B cell (primary cell): ENCODE results near the gene IL18R1. TPM values are rescaled to one million over a fixed set of nuclear protein-coding genes. Genes with fewer than 3 reads are reported as not detected.
A peak's percentile ranks its signal among the peaks of the same experiment; 100 is the strongest.

ENCODE experiments used
- ATAC-seq: fragments of 200-7000 bp; cut with Tn5 transposase; one replicate; pipeline ENCODE4 v1.10.0; 2021; ENCODE audit warnings: low read depth, mild to moderate bottlenecking, moderate number of reproducible peaks, moderate library complexity
- CTCF ChIA-PET: fragments of 350-600 bp; sonication (Branson Sonifier 250); formaldehyde crosslinking; loops from one replicate; lab custom pipeline; 2021; ENCODE audit warnings: antibody characterized with exemption, inconsistent platforms; lab: Charles Lee
- POLR2A ChIA-PET: fragments of 350-600 bp; sonication (Branson Sonifier 250); formaldehyde crosslinking; loops from one replicate; lab custom pipeline; 2021; ENCODE audit warnings: antibody characterized with exemption; lab: Charles Lee
- DNase-seq: peaks from one replicate; pipeline ENCODE4 v3.0.0; 2013
- H2AFZ ChIP-seq: 2 replicates; pipeline ENCODE4 v1.6.1; 2012; ENCODE audit warnings: mild to moderate bottlenecking, low read depth, low read length; ENCODE audit not compliant: insufficient read depth, poor library complexity, severe bottlenecking
- H3K27ac ChIP-seq, 2 donors: 1 replicate in 1 of 2; 2 replicates in 1 of 2; pipeline ENCODE4 v1.5.1; 2012 to 2013; ENCODE audit warnings: low read length in 2 of 2, mild to moderate bottlenecking in 2 of 2, moderate library complexity in 1 of 2
- H3K27me3 ChIP-seq, 4 experiments: fragments of 200-600 bp in 1 of 4; sonication (generic) in 1 of 4; replicated peaks in 1 of 4; 1 replicate in 2 of 4; 2 replicates in 2 of 4; pipeline versions ENCODE4 v1.6.1 to v1.7.0; 2013 to 2016; ENCODE audit warnings: low read length in 3 of 4, mild to moderate bottlenecking in 2 of 4, mixed read lengths in 1 of 4, moderate library complexity in 1 of 4; ENCODE audit not compliant: insufficient read depth in 4 of 4, control insufficient read depth in 3 of 4; ENCODE audit errors: control extremely low read depth in 1 of 4
- H3K36me3 ChIP-seq, 2 experiments: replicated peaks in 1 of 2; 1 replicate in 1 of 2; 2 replicates in 1 of 2; pipeline versions ENCODE4 v1.6.1 to v1.7.1; 2013; ENCODE audit warnings: low read length in 1 of 2; ENCODE audit not compliant: insufficient read depth in 2 of 2, control insufficient read depth in 1 of 2; ENCODE audit errors: control extremely low read depth in 1 of 2, extremely low read depth in 1 of 2
- H3K4me1 ChIP-seq, 2 donors: fragments of 200-600 bp in 1 of 2; sonication (generic) in 1 of 2; 1 replicate in 1 of 2; 2 replicates in 1 of 2; pipeline versions ENCODE4 v1.5.1 to v1.6.1; 2013 to 2017; ENCODE audit warnings: low read length in 2 of 2; ENCODE audit not compliant: control insufficient read depth in 2 of 2, insufficient read depth in 2 of 2
- H3K4me2 ChIP-seq: replicated peaks from 2 replicates; pipeline ENCODE3; 2012; ENCODE audit warnings: mild to moderate bottlenecking, low read depth, low read length; ENCODE audit not compliant: poor library complexity, severe bottlenecking
- H3K4me3 ChIP-seq, 5 experiments: fragments of 200-600 bp in 1 of 5; sonication (generic) in 1 of 5; 1 replicate in 3 of 5; 2 replicates in 2 of 5; pipeline versions ENCODE4 v1.5.1 to v1.7.0; 2011 to 2016; ENCODE audit warnings: low read length in 4 of 5, mild to moderate bottlenecking in 4 of 5, low read depth in 2 of 5, control low read depth in 1 of 5, moderate library complexity in 1 of 5; ENCODE audit not compliant: insufficient read depth in 1 of 5; ENCODE audit errors: control extremely low read depth in 1 of 5, extremely low read depth in 1 of 5
- H3K79me2 ChIP-seq: fragments of 200-600 bp; sonication (generic); one replicate; pipeline ENCODE4 v1.6.0; 2016; ENCODE audit warnings: low read length; ENCODE audit not compliant: control insufficient read depth, insufficient read depth
- H3K9ac ChIP-seq: fragments of 200-600 bp; sonication (generic); 2 replicates; pipeline ENCODE4 v1.6.1; 2017; ENCODE audit warnings: mild to moderate bottlenecking, low read length, moderate library complexity
- H3K9me3 ChIP-seq, 3 donors: one replicate each; pipeline versions ENCODE4 v1.6.1 to v1.7.1; 2013; ENCODE audit warnings: low read length in 2 of 3; ENCODE audit not compliant: control insufficient read depth in 2 of 3, insufficient read depth in 1 of 3; ENCODE audit errors: control extremely low read depth in 1 of 3
- H4K20me1 ChIP-seq: 2 replicates; pipeline ENCODE4 v1.6.0; 2012; ENCODE audit warnings: mild to moderate bottlenecking, low read length; ENCODE audit not compliant: insufficient read depth, control insufficient read depth, poor library complexity, severe bottlenecking
- H3K27ac Mint-ChIP-seq: one replicate; pipeline ENCODE4 v1.8.0; 2021; ENCODE audit warnings: mixed read lengths
- H3K27me3 Mint-ChIP-seq: one replicate; pipeline ENCODE4 v1.8.0; 2021; ENCODE audit warnings: mixed read lengths
- H3K4me1 Mint-ChIP-seq: one replicate; pipeline ENCODE4 v1.8.0; 2021; ENCODE audit warnings: mixed read lengths
- H3K4me3 Mint-ChIP-seq: one replicate; pipeline ENCODE4 v1.8.0; 2021; ENCODE audit warnings: mixed read lengths
- H3K9me3 Mint-ChIP-seq: one replicate; pipeline ENCODE4 v1.8.0; 2022; ENCODE audit warnings: mixed read lengths; ENCODE audit not compliant: insufficient read depth
- EZH2 ChIP-seq: IDR thresholded peaks from 2 replicates; pipeline ENCODE4 v1.6.1; 2012; ENCODE audit warnings: borderline replicate concordance, low read depth, mild to moderate bottlenecking, moderate library complexity, low read length; ENCODE audit not compliant: insufficient read depth, poor library complexity, severe bottlenecking
- WGBS: methylation state at CpG from one replicate; pipeline ENCODE4 v1.1.5; 2013; ENCODE audit warnings: missing lambda C conversion rate; ENCODE audit not compliant: insufficient coverage; 5-methylcytosine and 5-hydroxymethylcytosine counted together
- intact Hi-C: fragments of 100-400 bp; cut with micrococcal nuclease; formaldehyde crosslinking; loops from one replicate; pipeline ENCODE4 v1.10.0; 2022
- polyA plus RNA-seq: library from polyadenylated mRNA; depleted of rRNA; stranded (reverse); fragments of >200 nt; gene quantifications from 2 replicates; pipeline ENCODE4 v1.2.3, GENCODE V29; 2012
- total RNA-seq, 2 donors: library from RNA; stranded (reverse); fragments of 120-200 nt in 1 of 2; gene quantifications; 1 replicate in 1 of 2; 2 replicates in 1 of 2; pipeline versions ENCODE4 v1.2.3 to v1.2.4, GENCODE V29; 2013 to 2022
- TF ChIP-seq, protein P1 (sequence below): fragments of 200-600 bp; IDR thresholded peaks from one replicate; pipeline ENCODE4 v1.8.0; 2022; ENCODE audit warnings: antibody characterized with exemption, mild to moderate bottlenecking

The IL18R1 gene
- total and polyA plus RNA-seq, 2 donors (not counting 1 experiment from before 2014, with no cell fraction given), result 1.1 TPM

GRCh38 chr2:102421890-102422759, 66.5 kb downstream of the IL18R1 start:
- ATAC-seq (no peak), DNase-seq (no peak)
- POLR2A ChIA-PET, result no interaction called here
- Mint-ChIP-seq H3K4me1 (peaks cover 46% of the 10 kb centered on the region), H3K4me3 (no peak overlapping the region), H3K27ac (no peak overlapping the region), H3K9me3 (no peaks in the 10 kb centered on the region), H3K27me3 (no peaks in the 10 kb centered on the region)
- Histone ChIP-seq H3K9me3 (no peaks in the 10 kb centered on the region), H3K27ac (no peak overlapping the region), H2AFZ (no peak overlapping the region), H3K4me2 (no peak overlapping the region), H3K79me2 (no peaks in the 10 kb centered on the region), H3K9ac (no peak overlapping the region), H3K4me3 (no peak overlapping the region), H3K36me3 (no peaks in the 10 kb centered on the region), H3K27me3 (no peaks in the 10 kb centered on the region), H4K20me1 (no peaks in the 10 kb centered on the region), H3K4me1 (peaks cover 43 to 49% of the 10 kb centered on the region in 2 donors)
- WGBS, result 74% methylated on average over 5 of the region's 5 CpGs
- intact Hi-C loops, result loop anchor here (5.0 kb wide), 1 partner anchor 65 kb away; the partner anchor contains the start of gene IL18R1
- TF ChIP-seq, protein P1, sequence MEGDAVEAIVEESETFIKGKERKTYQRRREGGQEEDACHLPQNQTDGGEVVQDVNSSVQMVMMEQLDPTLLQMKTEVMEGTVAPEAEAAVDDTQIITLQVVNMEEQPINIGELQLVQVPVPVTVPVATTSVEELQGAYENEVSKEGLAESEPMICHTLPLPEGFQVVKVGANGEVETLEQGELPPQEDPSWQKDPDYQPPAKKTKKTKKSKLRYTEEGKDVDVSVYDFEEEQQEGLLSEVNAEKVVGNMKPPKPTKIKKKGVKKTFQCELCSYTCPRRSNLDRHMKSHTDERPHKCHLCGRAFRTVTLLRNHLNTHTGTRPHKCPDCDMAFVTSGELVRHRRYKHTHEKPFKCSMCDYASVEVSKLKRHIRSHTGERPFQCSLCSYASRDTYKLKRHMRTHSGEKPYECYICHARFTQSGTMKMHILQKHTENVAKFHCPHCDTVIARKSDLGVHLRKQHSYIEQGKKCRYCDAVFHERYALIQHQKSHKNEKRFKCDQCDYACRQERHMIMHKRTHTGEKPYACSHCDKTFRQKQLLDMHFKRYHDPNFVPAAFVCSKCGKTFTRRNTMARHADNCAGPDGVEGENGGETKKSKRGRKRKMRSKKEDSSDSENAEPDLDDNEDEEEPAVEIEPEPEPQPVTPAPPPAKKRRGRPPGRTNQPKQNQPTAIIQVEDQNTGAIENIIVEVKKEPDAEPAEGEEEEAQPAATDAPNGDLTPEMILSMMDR, result no peak
- TF ChIP-seq EZH2, result no peak
- CTCF ChIA-PET, result interaction anchor here (1.3 kb wide), 1 partner anchor 23 kb away, joined by 3 read pairs; no protein-coding TSS in a partner anchor

- H3K9me3 Mint-ChIP-seq, result no peaks in the 10 kb centered on the region
- intact Hi-C loops, result loop anchor here (5.0 kb wide), 1 partner anchor 66 kb away; the partner anchor contains the start of gene IL18R1
- H3K4me3 Mint-ChIP-seq, result peak within 1 kb of the TSS; percentile 14
- Histone ChIP-seq H3K79me2 (no peaks in the 10 kb centered on the region), H3K9me3 (no peaks in the 10 kb centered on the region), H4K20me1 (no peaks in the 10 kb centered on the region), H3K27ac (no peak within 1 kb of the TSS), H2AFZ (no peak within 1 kb of the TSS), H3K9ac (no peak within 1 kb of the TSS), H3K4me3 (peak within 1 kb of the TSS in 1 of 5 experiments; percentile 11), H3K4me1 (peaks cover 38 to 44% of the 10 kb centered on the region in 2 donors), H3K27me3 (no peaks in the 10 kb centered on the region), H3K36me3 (no peaks in the 10 kb centered on the region), H3K4me2 (no peak within 1 kb of the TSS)
- WGBS, result 70% methylated on average over 2 of the region's 3 CpGs
- no peak within 1 kb of the TSS for H3K27ac Mint-ChIP-seq
- H3K4me1 Mint-ChIP-seq, result peaks cover 40% of the 10 kb centered on the region
- ATAC-seq (no peak), DNase-seq (no peak)
- CTCF ChIA-PET, result interaction anchor here (1.3 kb wide), 1 partner anchor 22 kb away, joined by 3 read pairs; no protein-coding TSS in a partner anchor
- POLR2A ChIA-PET, result no interaction called here
- TF ChIP-seq, protein P1, result no peak
- no peaks in the 10 kb centered on the region for H3K27me3 Mint-ChIP-seq
These were observed 67.3 kb downstream of the IL18R1 start, which contains the start of gene IL18RAP for GRCh38 chr2:102422910-102423309. Gene IL18RAP (plus strand): TSS chr2:102423160. CDS start chr2:102423278, 118 bp downstream.
